Stimulated activated CD8-positive, alpha-beta memory T cell treated with anti-CD3 and anti-CD28 coated beads, Interleukin-15, amount 100 ng/mL, for 1 hour (primary cell): ENCODE data around the gene PIF1.

ENCODE experiments used
- DNase-seq: peaks from one replicate; pipeline ENCODE4 v3.0.0-alpha.2; 2020; ENCODE audit warnings: low read depth

The PIF1 gene

GRCh38 chr15:64825431-64826294 is at the start of gene PIF1:
Gene PIF1 (minus strand): TSS chr15:64825647. CDS start chr15:64824335, 1,312 bp downstream.
- peak; percentile 72 for DNase-seq

GRCh38 chr15:64870353-64870752 is 44.9 kb upstream of the PIF1 start:
- DNase-seq = no peak

- no peak for DNase-seq
Measured at GRCh38 chr15:64869501-64869900, 44.1 kb upstream of the PIF1 start.

GRCh38 chr15:64865998-64866520 is 40.6 kb upstream of the PIF1 start:
- no peak for DNase-seq

- DNase-seq = no peak
Measured at GRCh38 chr15:64865126-64865997, 39.9 kb upstream of the PIF1 start.

GRCh38 chr15:64864068-64864467 is 38.6 kb upstream of the PIF1 start:
- DNase-seq = no peak

GRCh38 chr15:64862408-64862807 is 37.0 kb upstream of the PIF1 start:
- no peak for DNase-seq

- no peak for DNase-seq
Measured at GRCh38 chr15:64861960-64862359, 36.5 kb upstream of the PIF1 start.

GRCh38 chr15:64861331-64861730 is 35.9 kb upstream of the PIF1 start:
- no peak for DNase-seq

- no peak for DNase-seq
Measured at GRCh38 chr15:64859226-64859625, 33.8 kb upstream of the PIF1 start.

GRCh38 chr15:64858021-64858575 is 32.7 kb upstream of the PIF1 start:
- no peak for DNase-seq

GRCh38 chr15:64857421-64857820 is 32.0 kb upstream of the PIF1 start:
- DNase-seq = no peak

- DNase-seq = no peak
Measured at GRCh38 chr15:64856429-64857145, 31.1 kb upstream of the PIF1 start.

- no peak for DNase-seq
Measured at GRCh38 chr15:64855205-64855975, 29.9 kb upstream of the PIF1 start.

- DNase-seq = no peak
Measured at GRCh38 chr15:64854526-64854925, 29.1 kb upstream of the PIF1 start.

- DNase-seq = no peak
Measured at GRCh38 chr15:64854041-64854440, 28.6 kb upstream of the PIF1 start.

- no peak for DNase-seq
Measured at GRCh38 chr15:64851503-64851840, 26.0 kb upstream of the PIF1 start.

GRCh38 chr15:64850778-64851502 is 25.5 kb upstream of the PIF1 start:
- no peak for DNase-seq

GRCh38 chr15:64847876-64848716 is 22.6 kb upstream of the PIF1 start:
- no peak for DNase-seq
